Middle frontal gyrus (tissue), 1 donor: ENCODE data around the gene RRP1.

Source experiments
- DNase-seq: peaks from one replicate; pipeline ENCODE4 v3.0.0-alpha.2; 2015; ENCODE audit warnings: low spot score; ENCODE audit errors: extremely low spot score

RRP1 gene

DNA sequence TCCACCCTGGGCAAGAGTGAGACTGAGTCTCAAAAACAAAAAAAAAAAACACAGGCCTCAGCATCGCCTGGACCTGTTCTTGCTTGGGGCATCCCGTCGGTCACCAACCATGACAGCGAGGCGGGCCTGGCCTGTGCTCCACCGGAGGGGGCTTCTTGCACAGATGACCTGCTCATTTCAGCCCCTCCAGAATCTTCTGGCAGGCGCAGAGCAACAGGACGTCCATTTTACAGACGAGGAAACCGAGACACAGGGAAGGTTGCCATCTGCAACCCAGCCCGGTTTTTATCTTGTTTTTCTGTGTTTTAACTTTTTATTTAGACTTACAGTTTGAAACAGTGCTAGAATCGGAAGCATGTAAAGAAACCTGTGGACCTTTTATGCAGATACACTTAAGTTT, 14.2 kb upstream of the RRP1 start:
- no peak for DNase-seq

DNA sequence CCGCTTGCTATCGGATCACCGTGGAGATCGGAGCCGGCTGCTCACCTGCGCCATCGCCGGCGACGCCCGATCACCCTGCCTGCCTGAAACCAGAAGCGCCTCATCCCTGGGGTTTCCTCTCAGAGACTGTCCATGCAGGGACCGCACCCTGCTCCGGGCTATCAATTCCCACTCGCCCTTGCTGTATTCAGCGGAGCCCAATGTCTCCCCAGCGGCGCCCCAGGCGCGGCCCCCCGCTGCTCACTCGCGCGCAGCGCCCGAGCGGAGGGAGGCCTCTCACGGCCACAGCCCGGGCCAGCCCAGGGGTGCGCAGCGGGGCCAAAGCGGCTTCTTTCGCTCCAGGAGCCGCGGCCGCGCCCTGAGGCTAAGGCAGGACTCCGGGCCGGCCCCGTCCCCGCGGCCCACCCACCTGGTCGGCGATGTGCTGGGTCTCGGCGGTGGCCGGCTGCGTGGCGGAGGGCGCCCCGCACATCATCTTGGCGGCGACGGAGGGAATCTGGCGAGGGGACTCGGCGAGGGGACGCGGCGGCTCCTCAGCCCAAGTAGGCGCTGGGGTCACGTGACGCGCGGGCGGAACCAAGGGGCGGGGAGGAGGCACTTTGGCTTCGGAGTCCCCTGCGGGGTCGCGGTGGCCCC, 13.5 kb upstream of the RRP1 start, which contains the start of gene CSTB:
Gene CSTB (minus strand): TSS at position 514 of the 636 bp plus-strand sequence. CDS start 39 bp downstream, at position 475.
- peak; percentile 56 for DNase-seq

DNA sequence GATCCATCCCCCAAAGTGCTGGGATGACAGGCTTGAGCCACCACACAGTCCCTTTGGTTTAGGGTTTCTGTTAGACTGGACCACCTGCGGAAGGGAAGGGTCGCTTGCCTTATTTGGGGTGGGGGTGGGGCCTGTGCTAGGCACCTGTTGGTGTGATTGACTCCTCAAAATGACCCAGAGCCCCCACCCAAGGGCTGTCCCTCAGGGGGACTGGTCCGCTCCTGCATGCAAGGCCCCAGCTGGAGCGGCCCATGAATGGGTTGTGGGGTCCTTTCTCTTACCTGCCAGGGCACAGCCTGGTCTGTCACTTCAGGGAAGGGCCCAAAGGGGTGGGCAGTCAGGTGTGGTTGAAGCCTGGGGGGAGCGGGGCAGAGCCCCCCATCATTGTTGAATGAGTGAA, 11.4 kb upstream of the RRP1 start:
- DNase-seq = no peak

DNA sequence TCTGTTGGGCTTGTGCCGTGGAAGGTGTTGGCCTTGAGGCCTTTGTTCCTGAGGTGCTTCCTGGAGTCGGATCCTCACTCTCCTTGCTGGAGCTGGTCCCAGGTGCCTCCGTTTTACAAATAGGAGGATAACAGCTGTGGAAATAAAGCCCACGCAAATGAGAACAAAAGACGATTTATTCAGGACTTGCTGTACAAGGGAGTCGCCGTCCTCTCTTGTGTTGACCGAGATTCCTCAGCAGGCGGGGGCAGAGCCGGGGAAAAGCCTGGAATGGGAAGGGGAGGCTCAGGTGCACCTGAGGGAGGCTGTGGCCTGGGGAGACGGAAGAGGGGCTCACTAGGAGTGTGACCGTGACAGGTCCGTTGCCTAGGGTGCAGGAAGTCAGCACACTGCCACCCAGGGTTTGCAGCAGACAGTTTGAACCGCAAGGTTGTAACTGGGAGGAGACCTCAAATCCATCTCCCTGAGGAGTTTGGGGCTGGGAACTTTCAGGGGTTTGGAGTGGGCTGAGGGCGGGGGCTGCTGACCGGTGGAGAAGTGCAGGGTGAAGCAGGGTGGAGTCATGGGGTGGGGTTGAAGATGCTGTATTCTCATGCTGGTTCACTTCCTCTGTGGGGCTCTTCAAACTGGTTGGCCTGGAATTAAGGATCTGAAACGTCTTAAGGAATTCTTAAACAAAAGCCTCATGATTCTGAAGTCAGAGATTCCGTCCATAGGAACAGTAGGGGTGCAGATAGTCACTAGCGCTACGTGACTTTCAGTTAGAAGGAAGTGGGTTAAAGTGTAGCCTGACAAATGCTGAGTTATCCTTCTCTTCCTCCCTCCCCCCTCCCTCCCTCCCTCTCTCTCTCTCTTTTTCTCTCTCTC, 10.7 kb upstream of the RRP1 start:
- no peak for DNase-seq

DNA sequence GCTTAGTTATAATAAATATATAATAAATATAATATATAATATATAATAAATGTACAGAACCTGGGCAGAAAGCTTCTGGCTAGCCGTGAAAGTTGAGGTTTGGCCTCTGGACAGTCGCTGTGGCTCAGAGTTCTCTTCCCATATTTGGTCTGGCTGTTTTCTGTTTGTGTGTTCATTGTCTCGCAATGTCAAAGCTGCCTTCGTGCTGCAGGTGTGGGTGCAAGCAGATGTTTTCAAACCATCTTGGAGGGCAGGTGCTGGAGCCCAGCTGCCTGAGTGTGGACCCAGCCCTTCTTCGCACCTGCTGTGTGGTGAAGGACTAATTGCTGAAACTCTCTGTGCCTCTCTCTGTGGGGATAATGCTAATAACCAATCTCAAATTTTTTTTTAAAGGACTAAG, 9.7 kb upstream of the RRP1 start:
- no peak for DNase-seq

DNA sequence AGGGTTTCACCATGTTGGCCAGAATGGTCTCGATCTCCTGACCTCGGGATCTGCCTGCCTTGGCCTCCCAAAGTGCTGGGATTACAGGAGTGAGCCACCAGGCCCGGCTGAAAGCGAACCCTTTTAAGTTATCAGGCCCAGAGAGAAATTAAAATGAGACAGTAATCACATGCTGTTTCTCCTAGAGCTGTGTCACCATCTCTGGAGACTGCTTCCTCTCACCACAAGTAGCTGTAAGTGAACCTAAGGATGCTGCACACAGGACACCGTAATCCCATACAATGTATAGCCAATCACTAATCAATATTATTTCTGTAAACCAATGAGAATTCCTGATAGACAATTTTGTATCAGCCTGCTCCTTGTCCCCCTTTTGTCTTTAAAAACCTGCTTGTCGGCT, 7.5 kb upstream of the RRP1 start:
- DNase-seq = no peak

DNA sequence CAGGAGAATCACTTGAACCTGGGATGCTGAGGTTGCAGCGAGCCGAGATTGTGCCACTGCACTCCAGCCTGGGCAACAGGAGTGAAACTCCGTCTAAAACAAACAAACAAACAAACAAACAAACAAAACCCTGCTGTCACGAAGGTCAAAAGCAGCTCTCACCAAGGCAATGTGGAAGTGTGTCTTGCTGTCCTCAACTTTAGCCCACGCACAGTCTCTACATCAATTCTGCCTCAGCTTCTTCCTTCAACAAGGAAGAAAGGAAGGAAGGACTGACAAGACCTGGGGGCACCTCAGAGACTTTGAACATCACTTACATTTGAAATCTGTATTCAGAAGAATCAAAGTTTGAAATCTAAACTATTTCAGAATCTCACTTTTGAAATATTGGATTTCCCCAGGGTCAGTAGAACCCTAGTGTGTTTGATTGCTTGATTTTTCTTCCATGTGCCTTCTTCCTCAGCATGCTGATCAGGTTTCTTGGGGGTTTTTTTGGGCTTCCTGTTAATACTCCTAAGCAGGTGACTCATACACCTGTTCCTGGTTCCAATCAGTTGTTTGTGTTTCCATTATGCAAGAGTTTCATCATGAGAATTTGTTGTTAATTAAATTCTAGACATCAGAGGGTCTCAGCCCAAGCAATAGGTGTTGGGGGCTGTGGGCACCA, 6.8 kb upstream of the RRP1 start:
- no peak for DNase-seq

DNA sequence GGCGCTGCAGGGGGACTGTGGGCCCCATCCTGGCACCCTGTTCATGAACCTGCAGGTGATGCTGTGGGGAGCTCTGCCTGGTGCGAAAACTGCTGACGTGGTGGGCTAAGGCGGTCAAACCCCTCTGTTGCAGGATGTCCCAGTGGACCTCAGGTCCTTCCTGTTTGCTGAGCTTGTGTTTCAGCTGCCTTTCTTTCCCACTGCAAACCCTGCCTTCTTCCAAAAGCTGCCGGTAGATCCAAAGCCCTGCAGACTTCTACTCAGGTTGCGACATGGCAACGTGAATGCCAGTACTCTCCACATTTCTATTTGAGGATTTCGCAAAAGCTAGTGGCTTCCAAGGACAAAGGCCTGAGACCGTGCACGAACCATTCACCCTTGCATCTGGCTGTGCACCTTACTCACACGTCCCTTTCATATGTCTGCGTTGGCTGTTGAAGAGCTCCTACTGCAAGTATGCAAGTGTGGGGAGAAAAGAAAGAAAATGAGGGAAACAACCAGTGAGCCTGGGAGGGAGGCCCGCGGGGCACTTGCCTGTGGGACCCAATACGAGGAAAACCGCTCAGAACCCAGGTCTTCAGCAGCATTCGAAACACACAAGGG, 6.2 kb upstream of the RRP1 start:
- no peak for DNase-seq

DNA sequence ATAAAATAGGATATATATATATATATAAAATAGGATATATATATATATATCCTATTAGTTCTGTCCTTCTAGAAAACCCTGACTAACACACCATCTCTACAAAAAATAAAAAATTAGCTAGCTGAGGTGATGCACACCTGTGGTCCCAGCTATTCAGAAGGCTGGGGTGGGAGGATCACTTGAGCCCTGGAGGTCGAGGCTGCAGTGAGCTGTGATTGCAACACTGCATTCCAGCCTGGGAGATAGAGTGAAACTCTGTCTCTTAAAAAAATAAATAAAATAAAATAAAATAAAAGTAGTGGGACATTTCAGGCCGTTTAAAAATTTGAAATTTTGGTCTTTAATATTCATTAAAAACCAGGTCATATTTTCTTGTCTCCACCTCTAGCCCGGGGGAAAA, 4.2 kb upstream of the RRP1 start:
- DNase-seq = no peak

DNA sequence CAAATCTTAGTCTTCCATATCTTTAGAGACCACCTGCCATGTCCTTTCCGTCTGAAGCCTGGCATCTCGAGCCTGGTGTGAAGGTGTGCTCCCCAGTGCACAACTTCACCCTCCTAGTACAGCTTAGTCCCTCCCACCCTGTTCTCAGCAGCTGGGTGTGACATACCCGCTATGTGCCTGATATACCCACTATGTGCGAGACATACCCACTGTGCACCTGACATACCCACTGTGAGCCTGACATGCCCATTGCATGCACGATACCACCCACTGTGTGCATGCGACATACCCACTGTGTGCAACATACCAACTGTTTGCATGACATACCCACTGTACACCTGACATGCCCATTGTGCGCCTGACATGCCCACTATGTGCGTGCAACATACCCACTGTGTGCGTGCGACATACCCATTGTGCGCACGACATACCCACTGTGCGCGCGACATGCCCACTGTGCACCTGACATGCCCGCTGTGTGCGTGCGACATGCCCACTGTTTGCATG, 3.0 kb upstream of the RRP1 start:
- no peak for DNase-seq

DNA sequence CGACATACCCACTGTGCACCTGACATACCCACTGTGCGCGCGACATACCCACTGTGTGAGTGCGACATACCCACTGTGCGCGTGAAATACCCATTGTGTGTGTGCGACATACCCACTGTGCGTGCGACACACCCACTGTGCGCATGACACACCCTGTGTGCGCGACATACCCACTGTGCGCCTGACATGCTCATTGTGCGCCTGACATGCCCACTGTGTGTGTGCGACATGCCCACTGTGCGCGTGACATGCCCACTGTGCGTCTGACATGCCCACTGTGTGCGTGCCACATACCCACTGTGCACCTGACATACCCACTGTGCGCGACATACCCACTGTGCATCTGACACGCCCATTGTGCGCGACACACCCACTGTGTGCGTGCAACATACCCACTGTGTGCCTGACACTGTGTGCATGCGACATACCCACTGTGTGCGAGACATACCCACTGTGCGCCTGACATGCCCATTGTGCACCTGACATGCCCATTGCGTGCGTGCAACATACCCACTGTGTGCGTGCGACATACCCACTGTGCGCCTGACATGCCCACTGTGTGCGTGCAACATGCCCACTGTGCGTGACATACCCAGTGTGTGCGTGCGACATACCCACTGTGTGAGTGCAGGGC, 2.5 kb upstream of the RRP1 start:
- no peak for DNase-seq

DNA sequence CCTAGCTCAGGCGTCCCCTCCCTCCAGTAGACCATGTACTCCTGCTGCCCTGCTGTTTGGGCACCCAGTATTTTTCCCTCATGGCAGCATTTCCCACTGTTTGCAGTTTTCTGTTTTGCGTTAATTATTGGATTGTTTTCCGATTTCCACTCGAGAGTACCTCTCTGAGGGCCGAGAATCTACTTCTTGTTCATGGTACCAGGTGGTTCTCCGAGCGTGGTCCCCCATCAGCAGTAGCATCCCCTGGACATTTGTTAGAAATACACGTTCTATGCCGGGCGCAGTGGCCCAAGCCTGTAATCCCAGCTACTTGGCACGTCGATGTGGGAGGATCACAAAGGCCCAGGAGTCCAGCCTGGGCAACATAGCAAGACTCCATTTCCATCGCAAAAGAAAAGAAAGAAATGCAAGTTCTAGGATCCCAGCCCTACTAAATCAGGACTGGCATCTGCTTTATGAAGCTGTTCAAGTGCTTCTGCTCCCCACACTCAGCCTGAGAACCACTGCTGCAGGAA, 690 bp downstream of the RRP1 start:
- DNase-seq = no peak

DNA sequence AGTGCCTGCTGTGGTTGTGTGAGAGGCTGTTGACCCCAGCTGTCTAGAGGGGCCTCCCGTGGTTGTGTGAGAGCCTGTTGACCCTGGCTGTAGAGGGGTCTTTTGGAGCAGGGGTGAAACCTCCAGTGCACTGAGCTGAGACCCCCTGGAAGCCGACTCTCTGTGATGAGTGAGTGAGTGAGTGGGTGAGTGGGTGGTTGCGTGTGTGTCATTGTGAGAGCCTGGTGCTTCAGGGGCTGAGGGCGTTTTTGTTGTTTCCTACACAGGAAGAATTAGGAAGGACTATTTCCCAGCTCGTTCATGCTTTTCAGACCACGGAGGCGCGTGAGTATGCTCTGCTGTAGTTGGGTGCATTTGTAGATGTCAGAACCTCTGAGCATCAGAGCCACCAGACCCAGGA, 3.0 kb downstream of the RRP1 start:
- DNase-seq = no peak

DNA sequence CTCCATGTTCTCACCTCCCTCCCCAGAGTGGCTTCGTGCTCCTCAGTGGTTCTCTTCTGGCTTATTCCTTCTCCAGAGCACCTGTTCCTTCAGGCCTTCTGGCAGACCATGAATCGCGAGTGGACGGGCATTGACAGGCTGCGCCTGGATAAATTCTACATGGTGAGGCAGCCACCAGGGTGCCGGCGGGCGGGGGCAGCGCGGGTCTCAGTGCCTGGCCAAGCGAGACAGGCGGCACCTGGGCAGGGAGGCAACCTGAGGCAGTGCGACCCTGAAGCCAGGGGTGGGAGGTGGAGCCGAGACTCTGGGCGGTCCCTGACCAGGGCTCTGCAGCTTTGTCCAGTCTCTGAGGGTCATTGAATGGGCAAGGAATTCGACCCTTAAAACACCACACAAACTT, 3.9 kb downstream of the RRP1 start:
- DNase-seq = no peak

DNA sequence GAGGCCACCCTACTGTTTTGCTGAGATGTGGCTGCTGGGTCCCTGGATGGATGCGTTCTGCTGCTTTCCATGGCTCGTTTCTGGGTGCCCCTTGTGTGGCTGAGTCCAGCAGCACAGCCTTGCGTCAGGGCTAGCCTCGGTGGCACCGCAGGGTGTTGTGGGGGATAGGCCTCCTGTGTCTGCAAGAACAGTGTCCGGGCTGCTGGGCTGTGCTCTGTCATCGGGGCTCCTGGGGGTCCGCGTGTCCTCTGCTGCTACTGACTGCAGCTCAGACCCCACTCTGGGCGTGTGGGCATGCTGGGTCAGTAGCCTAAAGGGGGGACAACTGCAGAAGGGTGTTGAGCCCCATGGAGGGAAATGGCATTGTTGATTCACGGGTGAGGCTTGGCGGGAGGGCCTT, 4.9 kb downstream of the RRP1 start:
- no peak for DNase-seq

DNA sequence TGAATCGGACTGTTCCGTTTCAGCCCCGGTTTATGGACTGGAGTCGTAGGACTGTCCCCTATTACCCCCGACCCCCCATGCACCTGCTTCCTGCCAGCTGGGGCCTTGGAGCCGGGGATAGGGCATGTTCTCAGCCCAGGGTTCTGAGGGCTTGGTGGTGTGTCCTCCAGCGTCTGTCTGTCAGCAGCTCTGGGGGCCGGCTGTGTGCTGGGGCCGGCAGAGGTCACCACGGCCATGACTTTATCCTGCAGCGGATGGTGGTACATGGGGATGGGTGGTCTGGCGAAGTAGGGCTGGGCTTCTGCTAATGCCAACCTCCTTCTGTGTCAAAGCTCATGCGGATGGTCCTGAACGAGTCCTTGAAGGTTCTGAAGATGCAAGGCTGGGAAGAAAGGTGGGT, 5.5 kb downstream of the RRP1 start:
- no peak for DNase-seq

DNA sequence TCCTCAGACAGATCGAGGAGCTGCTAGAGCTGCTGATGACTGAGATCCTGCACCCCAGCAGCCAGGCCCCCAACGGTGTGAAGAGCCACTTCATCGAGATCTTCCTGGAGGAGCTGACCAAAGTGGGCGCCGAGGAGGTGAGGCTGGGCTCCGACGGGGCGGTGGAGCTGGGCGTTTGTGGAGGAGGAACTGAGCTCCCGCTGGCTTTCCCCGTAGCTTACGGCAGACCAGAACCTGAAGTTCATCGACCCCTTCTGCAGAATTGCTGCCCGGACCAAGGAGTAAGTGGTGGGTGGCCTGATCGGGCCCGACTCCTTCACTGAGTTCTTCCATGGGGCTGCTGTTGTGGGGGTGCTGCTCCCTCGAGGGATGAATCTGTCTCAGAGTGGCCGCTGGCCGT, 8.0 kb downstream of the RRP1 start:
- DNase-seq = no peak

DNA sequence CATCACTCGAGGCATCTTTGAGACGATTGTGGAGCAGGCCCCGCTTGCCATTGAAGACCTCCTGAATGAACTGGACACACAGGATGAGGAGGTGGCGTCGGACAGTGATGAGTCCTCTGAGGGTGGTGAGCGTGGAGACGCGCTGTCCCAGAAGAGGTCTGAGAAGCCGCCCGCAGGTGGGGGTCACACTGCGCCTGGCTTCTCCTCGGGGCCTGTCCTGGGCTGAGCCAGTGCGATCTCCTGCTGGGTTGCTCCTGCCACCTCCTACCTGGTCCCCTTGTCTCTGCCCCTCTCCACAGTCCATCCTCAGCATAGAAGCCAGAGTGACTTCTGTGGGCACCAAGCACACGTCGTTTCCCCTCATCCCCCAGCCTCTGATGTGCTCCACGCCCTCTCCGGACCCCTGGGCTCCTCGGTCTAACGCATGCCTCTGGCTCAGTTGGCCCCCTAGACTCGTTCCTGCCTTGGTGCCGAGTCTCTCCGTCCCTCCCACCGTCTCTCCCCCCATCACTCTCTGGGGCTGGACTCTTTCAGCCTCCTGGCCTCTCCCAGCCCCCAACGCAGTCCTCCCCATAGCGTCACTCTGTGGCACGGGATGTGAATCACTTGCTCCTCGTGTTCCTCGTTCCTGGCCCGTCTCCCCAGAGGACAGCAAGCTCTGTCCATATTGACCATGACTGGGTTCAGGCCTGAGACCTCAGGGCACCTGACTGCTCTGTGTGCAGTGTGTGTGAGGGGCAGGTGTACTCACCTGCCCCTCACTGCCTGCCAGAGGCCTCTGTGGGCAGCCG, 8.7 kb downstream of the RRP1 start:
- no peak for DNase-seq

DNA sequence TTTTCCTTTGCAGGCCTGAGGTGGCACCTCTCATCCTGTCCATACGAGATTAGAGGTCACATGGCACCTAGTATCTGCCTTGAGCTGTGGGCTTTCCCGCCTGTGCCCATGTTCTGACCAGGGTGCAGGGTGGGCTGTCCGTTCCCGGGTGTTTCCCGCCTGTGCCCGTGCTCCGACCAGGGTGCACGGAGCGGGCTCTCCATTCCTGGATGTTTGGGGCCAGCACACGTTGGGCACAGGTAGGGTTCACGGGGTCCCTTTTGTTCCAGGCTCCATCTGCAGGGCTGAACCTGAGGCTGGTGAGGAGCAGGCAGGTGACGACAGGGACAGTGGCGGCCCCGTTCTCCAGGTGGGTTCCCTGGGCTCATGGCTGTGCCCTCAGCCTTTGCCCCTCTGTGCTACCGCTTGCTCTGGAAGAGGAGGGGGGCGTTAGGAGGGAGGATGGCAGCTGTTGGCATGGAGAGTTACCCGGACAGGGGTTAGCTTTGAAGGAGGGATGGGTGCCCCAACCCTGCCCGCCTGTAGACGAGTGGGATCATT, 10.0 kb downstream of the RRP1 start:
- no peak for DNase-seq

DNA sequence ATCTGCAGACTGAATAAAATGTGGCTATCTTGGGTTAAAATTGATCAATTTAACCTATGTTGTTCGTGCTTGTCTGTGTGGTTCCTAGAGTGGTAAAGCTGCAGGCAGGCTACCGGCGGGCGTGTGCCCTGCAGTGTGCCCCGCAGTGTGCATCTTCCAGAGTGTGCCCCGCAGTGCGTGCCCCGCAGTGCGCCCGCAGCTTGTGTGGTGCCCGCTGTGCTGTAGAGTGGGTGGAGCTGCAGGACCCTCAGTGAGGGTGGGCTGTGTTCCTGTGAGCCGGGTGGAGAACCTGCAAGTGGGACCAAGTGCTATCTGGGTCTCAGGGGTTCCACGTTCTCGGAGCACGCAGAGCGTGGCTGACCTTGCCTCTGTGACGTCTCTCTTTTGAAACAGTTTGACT, 10.7 kb downstream of the RRP1 start:
- no peak for DNase-seq
